SU-DHL-6 (cell line): Measurements from ENCODE around the gene PPP1R3C.

ENCODE experiments used
- H2AFZ ChIP-seq: fragments of 200-600 bp; sonication (generic); 2 replicates; pipeline ENCODE4 v1.6.1; 2014; ENCODE audit warnings: low read depth, mild to moderate bottlenecking, moderate library complexity, mixed read lengths, antibody characterized with exemption, low read length; ENCODE audit not compliant: severe bottlenecking
- H3F3A ChIP-seq: fragments of 200-600 bp; shearing (Covaris generic); 2 replicates; pipeline ENCODE4 v1.6.0; 2016; ENCODE audit warnings: antibody characterized with exemption, mild to moderate bottlenecking; ENCODE audit not compliant: insufficient read depth
- H3K27ac ChIP-seq: fragments of 200-600 bp; sonication (generic); 2 replicates; pipeline ENCODE4 v1.5.1; 2016; ENCODE audit warnings: low read depth, mild to moderate bottlenecking, low read length, moderate library complexity, mixed read lengths
- H3K27me3 ChIP-seq: fragments of 200-600 bp; sonication (generic), shearing (Covaris generic); 2 replicates; pipeline ENCODE4 v1.6.0; 2014; ENCODE audit warnings: mild to moderate bottlenecking, low read length
- H3K36me3 ChIP-seq: fragments of 200-600 bp; sonication (generic); 2 replicates; pipeline ENCODE4 v1.6.1; 2014; ENCODE audit warnings: mild to moderate bottlenecking, low read length, mixed read lengths
- H3K4me2 ChIP-seq: fragments of 300-600, 200-600 bp; shearing (Covaris generic), sonication (generic); 2 replicates; pipeline ENCODE4 v1.6.0; 2014; ENCODE audit warnings: low read length, low read depth, mild to moderate bottlenecking; ENCODE audit not compliant: poor library complexity, severe bottlenecking
- H3K4me3 ChIP-seq: fragments of 200-600 bp; sonication (generic); 2 replicates; pipeline ENCODE4 v1.5.1; 2014; ENCODE audit warnings: antibody characterized with exemption, low read length, mild to moderate bottlenecking, mixed read lengths; ENCODE audit not compliant: insufficient read depth, poor library complexity, severe bottlenecking
- H3K79me2 ChIP-seq: fragments of 200-600 bp; sonication (generic); 2 replicates; pipeline ENCODE4 v1.6.1; 2014; ENCODE audit warnings: mild to moderate bottlenecking, low read length, moderate library complexity; ENCODE audit not compliant: insufficient read depth
- H3K9ac ChIP-seq: fragments of 200-600 bp; sonication (generic); 2 replicates; pipeline ENCODE4 v1.7.0; 2014; ENCODE audit warnings: mild to moderate bottlenecking, low read length
- H3K9me2 ChIP-seq: fragments of 200-600 bp; sonication (generic); replicated peaks from 2 replicates; pipeline ENCODE4 v1.6.1; 2014; ENCODE audit warnings: low read length; ENCODE audit not compliant: insufficient read depth
- H3K9me3 ChIP-seq: fragments of 200-600 bp; sonication (generic); 2 replicates; pipeline ENCODE4 v1.6.1; 2014; ENCODE audit warnings: low read length, mixed read lengths; ENCODE audit not compliant: insufficient read depth
- H4K20me1 ChIP-seq: fragments of 200-600 bp; sonication (generic); 2 replicates; pipeline ENCODE4 v1.6.1; 2014; ENCODE audit warnings: low read depth, mild to moderate bottlenecking, antibody characterized with exemption, low read length, moderate library complexity, mixed read lengths
- CTCF ChIP-seq: fragments of 200-600 bp; sonication (generic); IDR thresholded peaks from one replicate; pipeline ENCODE4 v1.5.1; 2017; ENCODE audit warnings: antibody characterized with exemption, mild to moderate bottlenecking, low read length, moderate library complexity; ENCODE audit not compliant: insufficient read depth, poor library complexity, severe bottlenecking
- EZH2phosphoT487 ChIP-seq: fragments of 200-600 bp; sonication (generic), shearing (Covaris generic); conservative IDR thresholded peaks from 2 replicates; pipeline ENCODE4 v1.6.1; 2018; ENCODE audit warnings: mild to moderate bottlenecking, antibody characterized with exemption, low read length, moderate library complexity, mixed read lengths

Gene PPP1R3C

GRCh38 chr10:91662993-91663392, 30.1 kb upstream of the PPP1R3C start:
- Histone ChIP-seq H3K27me3 (no peaks in the 10 kb centered on the region), H3K9me3 (no peaks in the 10 kb centered on the region), H3K9ac (no peak overlapping the region), H3F3A (no peaks in the 10 kb centered on the region), H3K36me3 (no peaks in the 10 kb centered on the region), H4K20me1 (no peaks in the 10 kb centered on the region), H3K4me3 (no peak overlapping the region), H3K27ac (no peak overlapping the region), H2AFZ (no peak overlapping the region), H3K9me2 (no peaks in the 10 kb centered on the region), H3K4me2 (no peak overlapping the region), H3K79me2 (no peaks in the 10 kb centered on the region)
- TF ChIP-seq CTCF = no peak
- TF ChIP-seq EZH2phosphoT487 = no peak

GRCh38 chr10:91653219-91653870, 20.5 kb upstream of the PPP1R3C start:
- TF ChIP-seq EZH2phosphoT487 (no peak), CTCF (no peak)
- Histone ChIP-seq H3K4me3 (no peak overlapping the region), H3K9ac (no peak overlapping the region)

GRCh38 chr10:91652364-91652763, 19.5 kb upstream of the PPP1R3C start:
- Histone ChIP-seq H4K20me1 (no peaks in the 10 kb centered on the region), H3K27me3 (no peaks in the 10 kb centered on the region), H2AFZ (no peak overlapping the region), H3K36me3 (no peaks in the 10 kb centered on the region), H3K4me3 (no peak overlapping the region), H3K9ac (no peak overlapping the region), H3K79me2 (no peaks in the 10 kb centered on the region), H3F3A (no peaks in the 10 kb centered on the region), H3K9me3 (no peaks in the 10 kb centered on the region), H3K4me2 (no peak overlapping the region), H3K9me2 (no peaks in the 10 kb centered on the region), H3K27ac (no peak overlapping the region)
- TF ChIP-seq EZH2phosphoT487 = no peak
- TF ChIP-seq CTCF = no peak

More at GRCh38 chr10:91653219-91653870, 20.5 kb upstream of the PPP1R3C start:
- H3K9me2 ChIP-seq = no peaks in the 10 kb centered on the region
- no peak overlapping the region for H3K27ac ChIP-seq
- no peaks in the 10 kb centered on the region for H3K9me3 ChIP-seq
- H3F3A ChIP-seq = no peaks in the 10 kb centered on the region
- no peaks in the 10 kb centered on the region for H3K27me3 ChIP-seq
- H2AFZ ChIP-seq = no peak overlapping the region
- no peaks in the 10 kb centered on the region for H4K20me1 ChIP-seq
- no peaks in the 10 kb centered on the region for H3K79me2 ChIP-seq
- no peaks in the 10 kb centered on the region for H3K36me3 ChIP-seq
- no peak overlapping the region for H3K4me2 ChIP-seq
